Tibial nerve (tissue), 4 donors: ENCODE measurements around the gene GPR183. TPM values are rescaled to one million over a fixed set of nuclear protein-coding genes. Genes with fewer than 3 reads are reported as not detected.

Source experiments
- DNase-seq, 2 donors: peaks; one replicate each; pipeline ENCODE4 v3.0.0-alpha.2; 2019; ENCODE audit warnings: low spot score in 2 of 2
- H3K27ac ChIP-seq, 4 donors: fragments of 200-600 bp; sonication (generic) in 3 of 4; one replicate each; pipeline ENCODE4 v1.5.1; 2017 to 2019; ENCODE audit warnings: mild to moderate bottlenecking in 1 of 4
- H3K27me3 ChIP-seq, 2 donors: fragments of 200-600 bp; sonication (generic) in 1 of 2; one replicate each; pipeline versions ENCODE4 v1.5.1 to v1.6.0; 2017 to 2019
- H3K36me3 ChIP-seq, 3 donors: fragments of 200-600 bp; sonication (generic); one replicate each; pipeline ENCODE4 v1.5.1; 2018 to 2019
- H3K4me1 ChIP-seq, 4 donors: fragments of 200-600 bp; sonication (generic) in 3 of 4; one replicate each; pipeline ENCODE4 v1.5.1; 2017 to 2019
- H3K4me3 ChIP-seq, 4 donors: fragments of 200-600 bp; sonication (generic) in 3 of 4; one replicate each; pipeline ENCODE4 v1.5.1; 2017 to 2019; ENCODE audit warnings: mild to moderate bottlenecking in 1 of 4, moderate library complexity in 1 of 4
- H3K9me3 ChIP-seq, 4 donors: fragments of 200-600 bp; sonication (generic) in 3 of 4; one replicate each; pipeline ENCODE4 v1.5.1; 2017 to 2019
- CTCF ChIP-seq, 5 experiments: fragments of 200-600 bp in 3 of 5; fragments of 450-650 bp in 2 of 5; sonication (generic) in 3 of 5; IDR thresholded peaks; one replicate each; pipeline ENCODE4 v1.5.1; 2016 to 2019; ENCODE audit warnings: antibody characterized with exemption in 5 of 5, mild to moderate bottlenecking in 3 of 5, moderate library complexity in 2 of 5
- EP300 ChIP-seq, 2 donors: sonication (generic); formaldehyde crosslinking; IDR thresholded peaks; one replicate each; pipeline ENCODE4 v1.6.1; 2017; ENCODE audit warnings: antibody characterized with exemption in 2 of 2, mild to moderate bottlenecking in 1 of 2
- POLR2A ChIP-seq, 2 donors: fragments of 450-650 bp; IDR thresholded peaks; one replicate each; pipeline ENCODE4 v1.6.1; 2017; ENCODE audit warnings: antibody characterized with exemption in 2 of 2, mild to moderate bottlenecking in 2 of 2, moderate library complexity in 2 of 2
- WGBS, 2 donors: methylation state at CpG; one replicate each; pipeline ENCODE4 v1.1.5; 2018; 5-methylcytosine and 5-hydroxymethylcytosine counted together
- total RNA-seq, 4 donors: library from RNA; depleted of rRNA; stranded (reverse); fragments of >200 nt; gene quantifications; one replicate each; pipeline ENCODE4 v1.1.0, GENCODE V29; 2016

Gene GPR183
- total RNA-seq, 4 donors from 2014 or later: 6.3 to 20.4 (median 13.1) TPM

- Histone ChIP-seq H3K4me3 (no peak overlapping the region), H3K27me3 (no peaks in the 10 kb centered on the region), H3K36me3 (peaks cover 0 to 29% (median 0%) of the 10 kb centered on the region in 3 donors), H3K4me1 (no peaks in the 10 kb centered on the region), H3K27ac (no peak overlapping the region), H3K9me3 (no peaks in the 10 kb centered on the region)
- no peak for TF ChIP-seq POLR2A (IDR thresholded peaks at IDR 0.05)
- TF ChIP-seq EP300 (IDR thresholded peaks at IDR 0.05): no peak
- TF ChIP-seq CTCF (IDR thresholded peaks at IDR 0.05): no peak
- no peak for DNase-seq
- WGBS, 2 donors: 82 to 88% methylated on average over 9 of the region's 9 CpGs
These were observed 25.3 kb upstream of the GPR183 start for GRCh38 chr13:99332456-99332855.

- H3K27ac ChIP-seq: no peak overlapping the region
- H3K4me3 ChIP-seq: no peak overlapping the region
- no peak for DNase-seq
- TF ChIP-seq CTCF (IDR thresholded peaks at IDR 0.05): no peak
- TF ChIP-seq EP300 (IDR thresholded peaks at IDR 0.05): no peak
- TF ChIP-seq POLR2A (IDR thresholded peaks at IDR 0.05): no peak
- no peaks in the 10 kb centered on the region for H3K9me3 ChIP-seq
- WGBS, 2 donors: 69 to 88% methylated on average over 5 of the region's 5 CpGs
- no peaks in the 10 kb centered on the region for H3K4me1 ChIP-seq
- no peaks in the 10 kb centered on the region for H3K27me3 ChIP-seq
- H3K36me3 ChIP-seq: peaks cover 0 to 34% (median 0%) of the 10 kb centered on the region in 3 donors
These were observed 24.7 kb upstream of the GPR183 start for GRCh38 chr13:99331881-99332293.

GRCh38 chr13:99330942-99331341 is 23.7 kb upstream of the GPR183 start:
- no peak overlapping the region for H3K27ac ChIP-seq
- H3K4me1 ChIP-seq: no peaks in the 10 kb centered on the region
- H3K4me3 ChIP-seq: no peak overlapping the region
- H3K36me3 ChIP-seq: peaks cover 0 to 37% (median 0%) of the 10 kb centered on the region in 3 donors
- 68 to 69% methylated on average over 6 of the region's 6 CpGs for WGBS, 2 donors
- no peaks in the 10 kb centered on the region for H3K9me3 ChIP-seq
- TF ChIP-seq EP300 (IDR thresholded peaks at IDR 0.05) (no peak), POLR2A (IDR thresholded peaks at IDR 0.05) (no peak), CTCF (IDR thresholded peaks at IDR 0.05) (no peak)
- no peak for DNase-seq
- H3K27me3 ChIP-seq: no peaks in the 10 kb centered on the region

- no peaks in the 10 kb centered on the region for H3K9me3 ChIP-seq
- WGBS, 2 donors: 100% methylated on average over 1 of the region's 1 CpG
- H3K4me3 ChIP-seq: no peak overlapping the region
- DNase-seq: no peak
- H3K27ac ChIP-seq: no peak overlapping the region
- no peaks in the 10 kb centered on the region for H3K27me3 ChIP-seq
- H3K36me3 ChIP-seq: peaks cover 0 to 42% (median 0%) of the 10 kb centered on the region in 3 donors
- no peak for TF ChIP-seq POLR2A (IDR thresholded peaks at IDR 0.05)
- H3K4me1 ChIP-seq: no peaks in the 10 kb centered on the region
These were observed 22.3 kb upstream of the GPR183 start for GRCh38 chr13:99329477-99329876.

- DNase-seq: no peak
- no peak overlapping the region for H3K4me3 ChIP-seq
- H3K9me3 ChIP-seq: no peaks in the 10 kb centered on the region
- H3K27ac ChIP-seq: no peak overlapping the region
- 100% methylated on average over 2 of the region's 2 CpGs for WGBS, 2 donors
- no peaks in the 10 kb centered on the region for H3K27me3 ChIP-seq
- H3K36me3 ChIP-seq: peaks cover 0 to 45% (median 0%) of the 10 kb centered on the region in 3 donors
- H3K4me1 ChIP-seq: peaks cover 0 to 4% (median under 1%) of the 10 kb centered on the region in 4 donors
- TF ChIP-seq EP300 (IDR thresholded peaks at IDR 0.05) (no peak), CTCF (IDR thresholded peaks at IDR 0.05) (no peak), POLR2A (IDR thresholded peaks at IDR 0.05) (no peak)
These were observed 20.6 kb upstream of the GPR183 start for GRCh38 chr13:99327761-99328160.

- Histone ChIP-seq H3K27ac (no peak overlapping the region), H3K4me3 (no peak overlapping the region), H3K4me1 (peaks cover 0 to 7% (median 3%) of the 10 kb centered on the region in 4 donors), H3K9me3 (no peaks in the 10 kb centered on the region), H3K27me3 (no peaks in the 10 kb centered on the region), H3K36me3 (peaks cover 0 to 40% (median 0%) of the 10 kb centered on the region in 3 donors)
- no peak for DNase-seq
- TF ChIP-seq EP300 (IDR thresholded peaks at IDR 0.05) (no peak), POLR2A (IDR thresholded peaks at IDR 0.05) (no peak), CTCF (IDR thresholded peaks at IDR 0.05) (no peak)
- 81 to 85% methylated on average over 2 of the region's 2 CpGs for WGBS, 2 donors
These were observed 19.9 kb upstream of the GPR183 start for GRCh38 chr13:99327126-99327525.
